Fibroblast of skin of right quadriceps (primary cell): ENCODE measurements around the gene DHX8.

Experiments used
- DNase-seq: peaks from one replicate; pipeline ENCODE4 v3.0.0-alpha.2; 2013

DHX8 gene

DNA sequence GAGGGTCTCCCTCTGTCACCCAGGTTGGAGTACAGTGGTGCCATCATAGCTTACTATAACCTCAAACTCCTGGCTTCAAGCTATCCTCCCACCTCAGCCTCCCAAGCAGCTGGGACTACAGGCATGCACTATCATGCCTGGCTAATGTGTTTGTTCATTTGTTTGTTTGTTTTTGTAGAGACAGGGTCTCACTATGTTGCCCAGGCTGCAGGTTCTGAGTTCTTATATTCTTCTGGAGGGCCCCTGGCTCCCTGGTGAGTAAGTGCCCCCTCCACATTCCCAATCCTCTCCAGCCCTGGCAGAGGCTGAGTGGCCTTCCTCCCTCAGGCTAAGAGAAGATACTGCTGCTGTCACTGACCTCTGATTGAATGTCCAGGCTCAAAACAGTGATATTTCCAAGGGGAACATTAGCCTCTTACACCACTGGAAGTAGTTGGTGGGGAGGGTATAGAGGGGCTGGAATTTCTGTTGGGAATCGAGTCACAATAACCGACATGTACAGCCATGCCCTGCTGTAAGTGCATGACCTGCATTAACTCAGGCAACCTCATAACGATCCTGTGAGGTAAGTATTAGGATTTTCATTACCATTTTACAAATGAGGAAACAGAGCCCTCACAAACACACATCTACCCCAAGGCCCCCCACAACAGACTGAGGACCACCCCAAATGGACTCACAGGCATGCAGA, 65.1 kb downstream of the DHX8 start:
- no peak for DNase-seq

DNA sequence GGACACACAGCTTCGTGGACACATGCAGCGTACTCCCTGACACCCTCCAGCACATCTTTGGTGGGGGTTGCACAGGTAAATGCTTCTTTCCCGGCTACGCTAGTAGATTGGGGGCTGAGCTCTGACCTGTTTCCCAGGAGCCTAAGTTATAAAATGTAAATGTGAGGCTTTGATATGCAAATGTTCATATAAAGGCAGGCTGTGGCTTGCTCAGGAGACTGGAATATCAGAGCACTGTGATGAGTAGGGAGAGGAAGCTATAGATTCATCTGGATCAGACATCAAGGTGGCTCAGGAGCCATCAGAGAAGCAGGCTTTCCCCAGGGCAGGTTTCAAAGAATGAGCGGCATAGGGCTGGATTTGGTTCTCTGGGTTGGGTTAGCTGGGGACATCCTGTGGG, 65.7 kb downstream of the DHX8 start:
- DNase-seq, result no peak

GRCh38 chr17:43550754-43551153, 67.0 kb downstream of the DHX8 start:
- no peak for DNase-seq

DNA sequence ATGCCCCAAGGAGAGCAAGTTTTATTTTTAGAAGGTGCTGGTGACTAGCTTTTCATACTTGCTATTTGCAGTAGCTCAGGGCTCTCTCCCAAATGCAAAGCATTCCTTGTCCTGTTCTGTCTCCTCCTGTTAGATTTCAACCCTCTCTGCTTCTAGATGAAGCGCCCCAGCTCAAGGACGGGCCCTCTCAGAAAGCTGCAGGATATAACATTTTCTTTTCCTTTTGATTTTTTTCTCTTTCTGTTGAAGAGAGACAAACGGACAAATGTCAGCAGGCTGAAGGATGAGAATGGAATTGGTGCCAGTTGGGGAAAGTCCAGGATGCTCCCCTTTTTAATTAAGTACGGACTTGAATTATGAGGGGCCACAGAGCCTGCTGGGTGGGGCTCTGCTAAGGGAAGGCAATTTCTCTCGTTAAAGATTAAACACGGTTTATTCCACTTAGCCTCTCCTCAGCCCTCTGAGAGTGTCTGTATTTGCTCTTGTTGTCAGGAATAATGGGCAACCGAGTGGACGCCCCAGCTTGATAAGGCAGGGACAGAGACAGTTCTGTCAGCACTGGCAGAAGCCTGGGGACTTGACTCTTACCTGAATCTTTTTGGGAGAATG, 68.6 kb downstream of the DHX8 start:
- DNase-seq, result no peak

DNA sequence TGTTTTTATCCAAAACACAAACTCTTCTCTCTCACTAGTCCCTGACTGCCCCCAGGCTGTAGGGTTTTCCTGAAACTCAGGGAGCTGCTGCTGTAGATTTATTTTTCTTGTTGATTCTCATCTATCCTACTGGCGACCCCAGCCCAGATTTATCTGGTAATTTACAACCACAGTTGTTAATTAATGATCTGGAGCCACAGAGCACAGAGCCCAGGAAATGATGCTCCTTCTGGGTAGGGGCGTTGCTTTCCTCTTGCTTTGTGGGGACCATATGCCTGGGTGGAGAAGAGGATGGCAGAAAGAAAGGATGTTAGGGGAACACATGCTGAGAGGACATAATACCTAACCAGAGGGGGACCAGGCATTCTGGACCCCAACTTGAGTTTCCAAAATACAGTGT, 69.8 kb downstream of the DHX8 start:
- DNase-seq, result no peak

GRCh38 chr17:43554857-43555256, 71.1 kb downstream of the DHX8 start:
- no peak for DNase-seq

- DNase-seq, result peak; percentile 84
These were observed 72.5 kb downstream of the DHX8 start for GRCh38 chr17:43556292-43556691.

- DNase-seq, result no peak
These were observed 75.0 kb downstream of the DHX8 start for GRCh38 chr17:43558805-43559160.

- DNase-seq, result no peak
These were observed 75.5 kb downstream of the DHX8 start for GRCh38 chr17:43559161-43559816.

DNA sequence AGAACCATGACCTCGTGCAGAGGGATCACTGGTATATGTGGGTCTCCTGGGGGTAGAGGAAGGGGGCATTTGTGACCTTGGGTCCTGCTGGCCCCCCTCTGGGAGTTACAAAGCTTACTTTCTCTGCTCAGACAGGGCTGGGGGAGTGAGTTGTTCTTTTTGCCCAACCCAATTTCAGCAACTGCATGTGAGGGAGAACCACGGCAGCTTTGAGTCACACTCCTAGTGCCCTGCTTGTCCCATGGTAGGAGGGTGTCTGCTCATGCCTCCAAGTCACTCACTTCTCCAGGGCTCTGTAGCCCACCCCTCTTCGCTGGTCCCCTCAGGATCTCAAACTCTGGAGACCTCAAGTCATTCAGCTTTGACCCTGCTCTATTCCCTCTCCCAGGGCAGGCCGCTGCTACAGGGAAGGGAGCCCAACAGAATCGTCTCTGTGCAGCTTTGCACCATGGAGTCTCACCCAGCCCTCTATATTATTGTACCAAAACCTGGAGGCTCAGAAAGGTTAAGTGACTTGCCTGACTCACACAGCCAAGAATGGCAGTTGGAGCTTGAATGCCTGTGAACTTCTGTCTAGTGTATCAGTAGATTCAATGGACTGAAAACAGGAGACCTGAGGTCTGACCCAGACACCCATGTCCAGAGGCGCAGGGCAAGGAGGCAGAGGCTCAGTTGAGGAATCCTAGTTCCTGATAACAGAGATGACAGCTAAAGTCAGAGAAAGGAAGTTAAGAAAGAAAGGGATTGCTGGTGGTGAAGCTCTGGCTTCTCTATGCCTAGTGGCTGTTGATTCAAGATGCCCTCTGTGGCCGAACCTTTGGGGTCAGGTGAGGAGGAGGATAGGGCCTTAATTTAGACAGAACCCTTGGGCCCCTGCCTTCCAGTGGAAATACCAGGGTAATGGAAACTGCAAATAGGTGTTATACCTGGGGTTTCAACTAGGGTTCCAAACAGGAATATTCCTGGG, 77.0 kb downstream of the DHX8 start:
- no peak for DNase-seq

DNA sequence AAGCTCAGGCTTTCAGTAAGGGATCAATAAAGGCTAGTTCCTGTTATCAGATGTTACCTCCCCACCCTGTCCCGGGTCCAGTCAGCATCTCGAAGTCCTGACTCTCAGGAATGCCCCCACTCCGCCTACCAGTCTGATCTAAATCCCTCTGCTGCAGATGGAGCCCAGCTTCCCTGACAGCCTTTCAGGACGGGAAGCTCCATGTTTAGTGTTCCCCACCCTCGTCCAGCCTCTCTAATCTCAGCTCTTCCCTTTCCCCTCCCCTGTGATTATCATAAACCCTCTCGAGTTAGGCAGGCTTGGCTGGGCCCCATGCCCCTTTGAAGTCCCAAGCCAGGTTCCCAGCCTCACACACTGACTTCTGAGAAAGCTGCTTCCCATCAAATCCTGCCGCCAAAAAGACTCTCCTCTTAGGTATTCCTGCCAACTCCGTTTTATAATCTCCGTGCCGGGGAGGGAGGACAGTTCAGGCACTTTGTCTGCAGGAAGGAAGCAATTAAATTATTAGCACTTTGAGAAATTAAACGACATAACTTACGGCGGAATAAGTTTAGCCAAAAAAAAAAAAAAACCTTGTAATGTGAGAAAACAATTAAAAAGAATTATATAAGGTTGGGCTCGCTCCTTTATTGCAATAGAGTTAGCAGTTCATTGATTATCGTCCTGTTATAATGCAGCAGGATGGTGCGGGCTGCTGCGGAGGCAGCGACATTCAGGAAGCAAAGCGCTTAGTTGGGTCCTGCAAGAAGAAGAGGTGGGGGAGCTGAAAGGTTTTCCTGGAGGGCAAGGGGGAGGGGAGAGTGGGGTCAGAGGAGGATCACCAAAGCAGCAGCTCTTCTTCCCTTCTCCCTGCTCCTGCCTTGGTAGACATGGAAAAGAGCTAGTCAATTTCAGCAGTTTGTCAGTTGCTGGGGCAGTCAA, 79.2 kb downstream of the DHX8 start:
- no peak for DNase-seq

GRCh38 chr17:43563600-43564594, 80.1 kb downstream of the DHX8 start:
- no peak for DNase-seq

DNA sequence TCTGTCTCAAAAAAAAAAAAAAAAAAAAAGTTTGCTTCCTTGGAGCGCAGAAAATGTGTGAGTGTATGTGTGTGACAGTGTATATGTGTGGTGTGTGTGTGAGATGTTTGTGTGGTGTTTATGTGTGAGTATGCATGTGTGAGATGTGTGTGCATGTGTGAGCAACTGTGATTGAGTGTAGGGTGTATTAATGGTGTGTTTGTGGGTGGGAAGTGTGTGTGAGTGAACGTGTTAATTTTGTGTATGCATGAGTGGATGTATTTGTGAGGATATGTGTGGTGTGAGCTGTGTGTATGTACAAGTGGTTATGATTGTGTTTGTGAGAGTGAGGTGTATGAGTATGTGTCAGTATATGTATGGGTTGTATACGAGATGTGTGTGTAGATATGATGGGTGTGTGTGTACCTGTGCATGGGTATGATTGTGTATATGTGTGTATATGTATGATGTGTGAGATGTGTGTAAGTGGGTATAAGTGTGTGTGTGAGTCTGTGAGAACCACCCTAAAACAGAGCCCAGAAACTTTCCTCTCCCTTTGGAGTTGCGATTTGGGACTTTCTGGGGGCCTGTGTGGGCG, 84.8 kb downstream of the DHX8 start:
- DNase-seq, result no peak

GRCh38 chr17:43570518-43570928, 86.7 kb downstream of the DHX8 start:
- DNase-seq, result peak; percentile 73

DNA sequence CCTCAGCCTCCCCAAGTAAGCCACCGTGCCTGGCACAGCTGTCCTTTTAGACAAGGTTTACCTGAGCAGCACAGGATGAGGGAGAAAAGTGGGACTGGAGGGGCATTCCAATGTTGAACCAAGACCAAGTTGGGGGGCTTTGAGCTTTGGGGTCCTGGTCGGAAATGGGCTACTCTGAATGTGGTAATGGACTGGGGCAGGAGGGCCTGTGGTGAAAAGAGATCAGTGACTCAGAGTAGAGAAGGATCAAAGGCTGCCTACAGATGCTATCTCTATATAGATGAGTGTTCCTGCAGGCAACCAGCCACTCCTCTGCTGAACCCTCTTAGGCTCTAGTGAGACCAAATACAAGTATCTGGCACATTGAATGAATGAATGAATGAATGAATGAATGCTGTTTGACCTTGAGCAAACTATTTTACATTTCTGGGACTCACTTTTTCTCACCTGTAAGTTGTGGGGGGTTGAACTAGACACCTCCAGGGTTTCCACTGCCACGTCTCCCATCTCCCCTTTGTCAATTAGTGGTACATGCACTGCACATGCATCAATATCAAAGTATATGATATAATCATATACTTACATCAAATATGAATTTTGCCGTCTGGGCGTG, 88.7 kb downstream of the DHX8 start:
- no peak for DNase-seq

DNA sequence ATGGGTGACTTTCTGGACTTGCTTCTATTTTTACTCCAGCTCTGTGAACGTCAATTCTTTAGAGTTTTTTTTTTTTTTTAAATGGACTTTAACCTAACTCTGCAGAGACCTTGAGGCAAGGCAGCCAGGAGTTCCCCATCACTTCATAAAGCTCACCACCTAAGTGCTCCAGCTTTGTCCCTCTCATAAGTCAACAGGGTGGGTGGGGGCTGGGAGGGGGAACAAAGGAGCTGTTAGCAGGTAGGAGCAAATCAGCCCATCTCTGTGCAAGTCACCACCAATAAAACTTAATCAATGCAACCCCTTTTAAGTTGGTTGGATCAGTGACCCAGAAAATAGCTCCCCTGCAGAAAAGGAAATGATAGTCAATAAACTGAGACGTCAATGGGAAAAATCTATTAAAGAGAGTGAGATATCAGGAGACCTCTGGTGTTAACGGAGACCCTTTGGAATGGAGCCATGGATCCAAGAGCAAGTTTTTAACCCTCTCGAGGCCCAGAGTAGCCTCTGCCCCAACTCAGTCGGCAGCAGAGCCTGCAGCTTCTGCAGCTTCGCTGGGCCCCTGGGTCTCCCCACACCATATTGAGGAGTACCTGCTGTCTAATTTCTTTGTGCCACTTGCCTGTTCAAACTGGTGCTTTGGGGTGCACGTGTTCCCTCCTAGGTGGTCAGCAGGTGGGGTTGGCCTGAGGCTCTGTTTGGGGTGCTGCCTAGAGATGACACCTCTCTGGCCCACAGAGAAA, 90.0 kb downstream of the DHX8 start:
- no peak for DNase-seq

- no peak for DNase-seq
These were observed 90.6 kb downstream of the DHX8 start for GRCh38 chr17:43574348-43574747.

GRCh38 chr17:43574896-43575525, 91.2 kb downstream of the DHX8 start:
- DNase-seq, result no peak
